HCT116 (cell line): ENCODE measurements around the gene MAP3K4.

ENCODE experiments used
- EZH2 ChIP-seq: fragments of 200-600 bp; sonication (generic); IDR thresholded peaks from 2 replicates; pipeline ENCODE4 v1.6.1; 2017; ENCODE audit warnings: antibody characterized with exemption, mixed run types
- POLR2A ChIP-seq: IDR thresholded peaks from 2 replicates; pipeline ENCODE4 v1.7.0; 2011; ENCODE audit warnings: borderline replicate concordance; ENCODE audit not compliant: insufficient read depth, insufficient read length; ENCODE audit errors: extremely low read depth
- POLR2AphosphoS5 ChIP-seq: IDR thresholded peaks from 2 replicates; pipeline ENCODE4 v1.6.1; 2011; ENCODE audit warnings: mild to moderate bottlenecking, low read depth, low read length, moderate library complexity
- REST ChIP-seq: IDR thresholded peaks from 2 replicates; pipeline ENCODE4 v1.6.1; 2012; ENCODE audit warnings: low read depth
- TF ChIP-seq, protein P1 (sequence below), 3 experiments: fragments of 200-600 bp in 1 of 3; sonication (generic) in 1 of 3; IDR thresholded peaks in 2 of 3; conservative IDR thresholded peaks in 1 of 3; 2 replicates each; pipeline ENCODE4 v1.5.1; 2012 to 2017; ENCODE audit warnings: low read depth in 2 of 3, low read length in 2 of 3, antibody characterized with exemption in 1 of 3, borderline replicate concordance in 1 of 3, control low read depth in 1 of 3, mild to moderate bottlenecking in 1 of 3, mixed read lengths in 1 of 3, mixed run types in 1 of 3, moderate library complexity in 1 of 3; ENCODE audit not compliant: insufficient read depth in 1 of 3

GRCh38 chr6:161082215-161082614 lies 90.6 kb downstream of the MAP3K4 start:
- TF ChIP-seq POLR2AphosphoS5 (no peak), POLR2A (no peak), EZH2 (no peak), REST (no peak)
- TF ChIP-seq, protein P1, sequence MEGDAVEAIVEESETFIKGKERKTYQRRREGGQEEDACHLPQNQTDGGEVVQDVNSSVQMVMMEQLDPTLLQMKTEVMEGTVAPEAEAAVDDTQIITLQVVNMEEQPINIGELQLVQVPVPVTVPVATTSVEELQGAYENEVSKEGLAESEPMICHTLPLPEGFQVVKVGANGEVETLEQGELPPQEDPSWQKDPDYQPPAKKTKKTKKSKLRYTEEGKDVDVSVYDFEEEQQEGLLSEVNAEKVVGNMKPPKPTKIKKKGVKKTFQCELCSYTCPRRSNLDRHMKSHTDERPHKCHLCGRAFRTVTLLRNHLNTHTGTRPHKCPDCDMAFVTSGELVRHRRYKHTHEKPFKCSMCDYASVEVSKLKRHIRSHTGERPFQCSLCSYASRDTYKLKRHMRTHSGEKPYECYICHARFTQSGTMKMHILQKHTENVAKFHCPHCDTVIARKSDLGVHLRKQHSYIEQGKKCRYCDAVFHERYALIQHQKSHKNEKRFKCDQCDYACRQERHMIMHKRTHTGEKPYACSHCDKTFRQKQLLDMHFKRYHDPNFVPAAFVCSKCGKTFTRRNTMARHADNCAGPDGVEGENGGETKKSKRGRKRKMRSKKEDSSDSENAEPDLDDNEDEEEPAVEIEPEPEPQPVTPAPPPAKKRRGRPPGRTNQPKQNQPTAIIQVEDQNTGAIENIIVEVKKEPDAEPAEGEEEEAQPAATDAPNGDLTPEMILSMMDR (IDR thresholded peaks at IDR 0.05 in 2 of 3, conservative IDR thresholded peaks at IDR 0.05 in 1 of 3; ENCODE audit: borderline replicate concordance in 1 of 3, insufficient read depth in 1 of 3, low read depth in 2 of 3, low read length in 2 of 3) = no peak
